Medulla oblongata (tissue), 1 donor: ENCODE data around the gene ANKRD39.
"Not testable (repeated sequence)": the region's sequence is repeated elsewhere in the genome, so short reads cannot be mapped to it uniquely, and the experiment has no call there.

Source experiments
- DNase-seq: peaks from one replicate; pipeline ENCODE4 v3.0.0-alpha.2; 2015; ENCODE audit errors: extremely low spot score

Gene ANKRD39

DNA sequence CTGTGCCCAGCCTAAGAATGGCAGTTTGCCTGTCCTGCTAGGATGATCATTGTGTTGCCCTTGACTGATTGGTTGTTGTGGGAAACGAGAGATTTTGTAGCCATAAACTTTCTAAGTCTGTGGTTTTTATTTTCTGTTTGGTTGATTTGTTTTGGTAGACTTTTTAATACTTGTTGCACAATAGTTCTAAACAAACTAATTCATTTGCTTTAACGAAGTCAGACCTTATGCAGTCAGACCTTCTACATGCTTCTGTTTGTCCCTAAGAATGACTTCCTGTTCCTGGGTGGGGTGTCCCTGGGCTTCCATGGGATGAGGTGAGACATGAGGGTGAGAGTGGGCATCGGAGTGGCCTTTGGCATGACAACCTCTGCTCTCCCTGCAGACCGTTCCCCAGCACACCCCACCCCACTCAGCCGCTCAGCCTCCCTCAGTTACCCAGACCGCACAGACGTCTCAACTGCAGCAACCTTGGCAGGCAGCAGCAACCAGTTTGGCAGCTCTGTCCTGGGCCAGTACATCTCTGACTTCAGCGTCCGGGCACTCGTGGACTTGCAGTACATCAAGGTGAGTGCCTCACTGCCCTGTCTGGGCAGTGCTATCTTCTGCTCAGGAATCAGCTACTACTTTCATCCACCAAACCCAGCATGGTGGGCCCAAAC, 49.5 kb downstream of the ANKRD39 start:
- no peak for DNase-seq

DNA sequence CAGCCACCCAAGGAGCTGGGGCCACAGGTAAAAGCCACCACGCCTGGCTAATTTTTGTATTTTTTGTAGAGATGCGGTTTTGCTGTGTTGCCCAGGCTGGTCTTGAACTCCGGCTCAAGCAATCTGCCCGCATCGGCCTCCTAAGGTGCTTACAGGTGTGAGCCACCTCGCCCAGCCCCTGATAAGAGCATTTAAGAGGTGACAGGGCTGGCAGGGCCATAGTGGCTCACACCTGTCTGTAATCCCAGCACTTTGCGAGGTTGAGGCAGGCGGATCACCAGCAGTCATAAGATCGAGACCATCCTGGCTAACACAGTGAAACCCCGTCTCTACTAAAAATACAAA, 50.7 kb downstream of the ANKRD39 start:
- no peak for DNase-seq

DNA sequence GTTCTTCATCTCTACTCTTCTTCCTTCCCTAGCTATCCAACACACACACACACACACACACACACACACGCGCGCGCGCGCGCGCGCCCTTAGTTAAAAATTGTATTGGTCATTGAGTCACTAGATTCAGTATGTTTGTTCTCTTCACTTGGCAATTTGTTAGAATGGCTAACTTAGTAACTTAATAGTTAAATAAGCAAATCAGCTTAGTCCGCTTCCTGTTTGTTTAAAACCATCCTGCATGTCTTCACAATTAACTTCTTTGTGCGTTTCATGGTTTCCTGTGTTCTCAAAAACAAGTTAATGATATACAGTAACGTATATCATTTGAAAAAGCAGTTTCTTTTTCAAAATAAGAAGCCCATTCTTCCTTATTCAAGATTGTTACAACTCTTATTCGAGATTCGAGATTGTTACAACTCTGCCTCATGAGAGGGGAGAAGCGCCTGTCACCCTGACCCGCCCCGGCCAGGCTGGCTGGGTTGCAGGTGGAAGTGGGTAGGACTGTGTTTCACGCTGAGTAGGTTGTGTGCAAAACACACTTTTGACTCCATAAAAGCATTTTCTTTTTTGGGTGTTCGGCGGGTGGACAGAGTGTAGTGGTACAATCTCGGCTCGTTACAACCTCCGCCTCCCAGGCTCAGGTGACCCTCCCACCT, 51.2 kb downstream of the ANKRD39 start:
- DNase-seq: no peak

DNA sequence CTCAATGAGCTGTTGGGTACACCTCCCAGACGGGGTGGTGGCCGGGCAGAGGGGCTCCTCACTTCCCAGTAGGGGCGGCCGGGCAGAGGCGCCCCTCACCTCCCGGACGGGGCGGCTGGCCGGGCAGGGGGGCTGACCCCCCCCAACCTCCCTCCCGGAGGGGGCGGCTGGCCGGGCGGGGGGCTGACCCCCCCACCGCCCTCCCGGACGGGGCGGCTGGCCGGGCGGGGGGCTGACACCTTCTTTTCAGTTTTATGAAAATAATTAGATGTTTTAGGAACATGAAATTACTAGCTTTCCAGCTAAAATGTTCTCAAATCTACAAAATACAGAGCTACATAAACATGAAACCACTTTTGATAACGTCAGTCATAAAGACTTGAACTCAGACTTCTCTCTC, 51.9 kb downstream of the ANKRD39 start:
- not testable (repeated sequence) for DNase-seq

DNA sequence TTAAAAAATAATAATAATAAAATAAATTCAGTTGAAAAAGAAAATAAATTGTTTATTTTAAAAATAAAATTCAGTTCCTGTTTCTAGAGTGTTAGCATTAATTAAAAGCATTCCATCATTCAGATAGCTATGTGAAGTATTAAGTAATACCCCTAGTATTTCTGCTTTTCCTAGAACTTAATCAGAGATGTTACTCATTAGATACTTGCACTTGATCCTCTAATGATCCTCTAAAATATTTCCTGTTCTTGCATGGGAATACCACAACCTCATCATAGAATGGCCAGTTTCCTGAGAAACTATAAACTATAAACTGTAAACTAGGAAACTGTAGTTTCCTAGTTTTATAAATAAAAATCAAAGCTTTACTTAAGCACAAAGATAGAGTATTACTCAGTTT, 52.8 kb downstream of the ANKRD39 start:
- DNase-seq: no peak

DNA sequence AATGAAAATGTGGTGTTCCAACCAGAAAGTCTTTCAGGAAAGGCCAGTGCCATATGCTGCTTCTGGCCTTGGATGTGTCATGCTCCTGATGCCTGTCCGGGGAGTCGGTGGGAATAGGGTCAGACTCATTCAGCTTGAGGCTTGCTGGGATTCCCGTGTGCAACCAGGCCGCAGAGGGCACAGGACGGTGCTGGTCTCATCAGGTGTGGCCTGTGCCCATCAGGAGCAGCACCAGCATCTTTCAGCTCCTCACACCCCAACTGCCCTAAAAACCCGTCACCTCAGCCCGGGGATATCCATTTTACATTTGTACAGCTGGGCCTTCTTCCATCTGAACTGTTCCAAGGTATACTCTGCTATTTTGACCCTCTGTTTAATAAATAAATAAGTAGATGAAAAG, 55.1 kb downstream of the ANKRD39 start:
- DNase-seq: no peak

DNA sequence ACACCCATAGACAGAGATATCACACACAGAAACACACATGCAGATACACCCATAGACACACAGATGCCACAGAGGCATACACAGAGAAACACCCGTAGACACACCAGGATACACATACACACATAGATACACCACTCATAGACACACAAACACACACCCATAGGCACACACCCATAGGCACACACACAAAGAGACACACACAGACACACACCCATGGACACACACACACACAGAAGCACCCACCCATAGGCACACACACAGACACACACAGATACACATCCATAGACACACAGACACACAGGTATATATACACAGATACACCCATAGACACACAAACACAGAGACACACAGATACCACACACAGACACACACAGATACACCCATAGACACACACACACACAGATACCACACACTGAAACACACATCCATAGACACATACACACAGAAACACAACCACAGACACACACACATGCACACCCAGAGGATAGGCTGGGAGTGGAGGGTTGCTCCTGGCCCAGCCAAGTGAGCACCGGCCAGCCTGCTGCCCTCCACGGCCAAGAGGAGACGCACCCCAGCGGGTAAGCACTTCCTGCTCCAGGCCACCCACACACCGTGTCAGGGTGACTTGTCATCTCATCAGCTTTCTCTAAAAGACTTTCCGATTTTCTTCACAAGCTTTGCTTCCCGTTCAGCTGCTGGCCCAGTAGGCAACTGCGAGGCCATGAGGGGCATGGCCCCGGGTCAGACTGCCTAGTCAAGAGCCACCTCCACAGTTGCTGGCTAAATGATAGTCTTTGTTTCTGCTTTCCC, 55.8 kb downstream of the ANKRD39 start:
- DNase-seq: no peak

DNA sequence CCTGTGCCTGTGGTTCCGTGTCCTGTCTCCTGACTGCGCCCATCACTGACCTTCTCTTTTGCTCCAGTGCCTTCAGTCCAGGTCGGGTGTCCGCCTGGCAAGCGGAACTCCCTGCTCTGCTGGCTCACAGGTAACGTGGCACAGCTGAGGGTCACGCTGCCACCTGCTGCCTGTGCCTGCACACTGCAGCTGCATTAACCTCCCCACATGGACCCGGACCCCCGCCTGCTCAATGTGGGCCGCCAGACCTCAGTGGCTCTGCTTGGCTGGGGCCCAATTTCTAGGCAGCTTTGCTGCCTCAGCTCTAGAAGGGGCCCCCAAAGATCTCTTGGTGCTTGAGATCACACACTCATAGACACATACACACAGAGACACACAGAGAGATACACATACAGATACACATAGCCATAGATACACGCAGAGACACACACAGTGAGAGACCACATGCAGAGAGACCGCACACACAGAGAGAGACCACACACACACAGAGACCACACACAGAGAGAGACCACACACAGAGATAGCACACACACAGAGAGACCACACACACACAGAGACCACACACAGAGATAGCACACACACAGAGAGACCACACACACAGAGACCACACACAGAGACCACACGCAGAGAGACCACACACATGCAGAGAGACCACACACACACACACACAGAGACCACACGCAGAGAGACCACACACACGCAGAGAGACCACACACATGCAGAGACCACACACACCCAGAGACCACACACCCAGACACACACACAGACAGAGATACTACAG, 56.6 kb downstream of the ANKRD39 start:
- peak; percentile 60 for DNase-seq

DNA sequence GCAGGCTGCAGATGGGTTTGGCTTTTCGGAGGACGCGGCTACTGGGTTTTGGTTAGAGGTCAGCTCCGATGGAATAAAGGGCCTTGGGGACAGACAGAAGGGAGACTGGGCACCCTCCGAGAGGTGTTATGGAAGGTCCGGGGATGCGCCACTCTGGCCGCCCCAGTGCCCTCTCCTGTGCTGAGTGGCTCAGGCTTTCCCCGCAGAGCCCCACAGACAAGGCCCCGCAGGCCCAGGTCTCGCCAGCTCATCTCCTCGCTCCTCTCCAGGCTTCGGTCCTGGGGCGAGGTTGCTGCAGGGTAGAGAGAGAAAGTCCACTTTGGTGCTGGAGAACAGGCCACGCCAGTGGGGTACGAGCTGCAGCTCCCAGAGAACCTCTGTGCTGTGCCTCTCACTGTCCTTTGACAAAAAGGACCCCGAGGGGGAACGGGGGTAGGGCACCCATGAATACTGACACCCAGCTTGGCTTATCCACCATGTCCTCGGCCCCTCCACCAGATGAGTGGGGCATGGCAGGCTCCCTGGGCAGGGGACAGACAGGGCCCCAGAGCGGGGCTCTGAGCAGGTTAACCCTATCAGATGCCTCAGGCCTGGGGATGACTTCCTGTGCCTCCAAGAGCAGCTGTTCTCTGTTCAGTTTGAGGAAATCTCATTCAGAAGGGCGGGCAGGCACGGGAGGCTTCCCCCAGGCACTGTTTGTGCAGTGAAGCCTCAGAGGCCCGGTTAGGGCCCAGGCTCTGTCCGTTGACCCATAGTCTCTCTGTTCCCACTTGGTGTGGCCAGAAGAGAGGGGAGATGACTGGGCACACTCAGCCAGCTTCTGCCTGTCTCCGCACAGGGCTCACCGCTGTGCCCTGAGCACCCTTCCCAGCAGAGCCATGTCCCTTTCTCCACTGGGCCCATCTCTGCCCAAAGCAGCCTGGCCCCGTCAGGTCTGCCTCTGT, 57.5 kb downstream of the ANKRD39 start:
- no peak for DNase-seq

DNA sequence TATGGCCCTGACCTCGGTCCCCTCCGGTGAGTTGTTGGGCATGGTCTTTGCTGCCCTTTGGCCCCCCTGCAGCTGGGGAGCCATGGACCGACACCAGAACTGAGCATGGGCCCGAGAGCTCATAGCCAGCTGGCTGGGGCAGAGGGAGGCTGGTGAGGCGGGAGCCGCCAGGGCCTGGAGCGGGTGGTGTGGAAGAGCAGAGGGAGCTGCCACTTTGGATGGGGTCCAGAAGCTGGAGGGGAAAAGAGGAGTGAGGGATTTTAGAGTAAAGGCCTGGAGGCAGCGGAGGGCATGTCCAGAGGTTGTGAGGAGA, 58.2 kb downstream of the ANKRD39 start:
- no peak for DNase-seq

DNA sequence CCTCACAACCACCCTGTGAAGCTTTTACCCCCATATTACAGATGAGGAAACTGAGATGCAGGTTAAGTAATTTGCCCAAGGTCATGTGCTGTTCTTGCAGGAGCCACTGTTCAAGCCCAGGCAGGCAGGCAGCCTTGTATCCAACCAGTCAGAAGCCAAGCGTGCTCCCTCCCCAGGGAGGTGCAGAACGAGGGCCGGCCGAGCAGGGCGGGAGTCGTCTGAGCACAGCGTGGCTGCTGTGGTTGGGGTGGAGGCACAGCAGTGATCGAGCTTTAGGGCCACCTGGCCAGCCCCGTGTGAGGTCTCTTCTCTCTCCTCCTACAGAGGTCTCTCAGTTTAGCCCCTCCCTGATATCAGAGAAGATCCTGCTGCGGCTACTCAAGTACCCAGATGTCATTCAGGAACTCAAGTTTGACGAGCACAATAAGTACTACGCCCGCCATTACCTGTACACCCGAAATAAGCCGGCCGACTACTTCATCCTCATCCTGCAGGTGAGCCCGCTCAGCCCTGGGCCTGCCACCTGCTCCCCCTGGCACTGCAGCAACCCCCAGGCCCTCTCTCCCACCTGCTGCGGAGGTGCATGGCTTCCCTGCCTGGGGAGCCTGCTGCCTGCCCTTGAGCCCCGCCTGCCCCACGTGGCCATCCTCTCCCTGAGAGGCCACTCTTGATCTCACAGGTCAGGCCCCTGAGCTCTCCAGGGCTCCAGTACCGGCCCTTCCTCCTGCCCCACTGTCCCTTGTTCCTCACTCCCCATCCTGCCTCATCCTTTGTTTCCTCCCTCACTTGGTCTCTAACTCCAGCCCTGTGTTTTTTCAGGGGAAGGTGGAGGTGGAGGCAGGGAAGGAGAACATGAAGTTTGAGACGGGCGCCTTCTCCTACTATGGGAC, 58.8 kb downstream of the ANKRD39 start:
- no peak for DNase-seq
